HL-60 (cell line): Measurements from ENCODE around the gene SYN1.

Experiments used
- TF ChIP-seq, protein P1 (sequence below): IDR thresholded peaks from one replicate; pipeline ENCODE4 v1.5.1; 2011; ENCODE audit warnings: low read length, control low read depth, inconsistent platforms; ENCODE audit not compliant: insufficient read depth
- TF ChIP-seq, protein P2 (sequence below): IDR thresholded peaks from 2 replicates; pipeline ENCODE4 v1.6.1; 2012; ENCODE audit warnings: low read depth; ENCODE audit not compliant: insufficient replicate concordance

DNA sequence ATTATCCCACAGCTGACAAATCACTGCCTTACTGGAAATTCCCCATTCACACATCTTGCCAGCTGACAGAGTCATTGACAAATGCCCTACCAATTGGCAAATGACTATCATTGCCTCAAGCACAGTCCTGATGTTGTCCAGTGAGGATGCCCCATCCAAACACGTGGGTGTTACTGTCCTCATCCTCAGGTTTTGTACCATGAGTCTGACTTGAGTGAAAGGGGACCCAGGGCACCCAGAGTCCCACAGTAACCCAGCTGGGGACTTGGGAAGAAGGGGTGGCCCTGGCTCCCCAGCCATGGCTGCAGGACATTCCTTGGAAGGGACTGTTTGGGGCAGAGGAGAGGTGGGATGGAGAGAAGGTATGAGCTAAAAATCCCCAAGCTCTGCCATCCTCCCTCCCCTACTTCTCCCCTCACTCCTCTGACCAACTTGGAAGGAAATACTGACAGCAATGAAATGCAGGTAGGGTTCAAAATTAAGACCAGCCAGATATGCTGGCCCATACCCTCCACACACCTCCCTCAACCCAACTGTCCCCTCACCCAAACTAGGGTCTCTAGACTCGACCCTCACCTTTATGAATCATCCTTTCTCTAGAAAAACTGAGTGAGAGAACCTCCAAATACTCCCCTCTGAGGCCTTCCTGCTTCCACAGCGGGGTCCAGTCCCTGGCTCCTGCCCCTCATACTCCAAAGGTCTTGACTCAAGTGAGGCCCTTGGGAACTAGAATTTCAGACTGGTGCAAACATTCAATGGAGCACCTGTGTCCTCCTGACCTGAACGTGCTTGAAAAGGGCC is 32.4 kb downstream of the SYN1 start:
- TF ChIP-seq, protein P1, sequence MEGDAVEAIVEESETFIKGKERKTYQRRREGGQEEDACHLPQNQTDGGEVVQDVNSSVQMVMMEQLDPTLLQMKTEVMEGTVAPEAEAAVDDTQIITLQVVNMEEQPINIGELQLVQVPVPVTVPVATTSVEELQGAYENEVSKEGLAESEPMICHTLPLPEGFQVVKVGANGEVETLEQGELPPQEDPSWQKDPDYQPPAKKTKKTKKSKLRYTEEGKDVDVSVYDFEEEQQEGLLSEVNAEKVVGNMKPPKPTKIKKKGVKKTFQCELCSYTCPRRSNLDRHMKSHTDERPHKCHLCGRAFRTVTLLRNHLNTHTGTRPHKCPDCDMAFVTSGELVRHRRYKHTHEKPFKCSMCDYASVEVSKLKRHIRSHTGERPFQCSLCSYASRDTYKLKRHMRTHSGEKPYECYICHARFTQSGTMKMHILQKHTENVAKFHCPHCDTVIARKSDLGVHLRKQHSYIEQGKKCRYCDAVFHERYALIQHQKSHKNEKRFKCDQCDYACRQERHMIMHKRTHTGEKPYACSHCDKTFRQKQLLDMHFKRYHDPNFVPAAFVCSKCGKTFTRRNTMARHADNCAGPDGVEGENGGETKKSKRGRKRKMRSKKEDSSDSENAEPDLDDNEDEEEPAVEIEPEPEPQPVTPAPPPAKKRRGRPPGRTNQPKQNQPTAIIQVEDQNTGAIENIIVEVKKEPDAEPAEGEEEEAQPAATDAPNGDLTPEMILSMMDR = no peak
- TF ChIP-seq, protein P2, sequence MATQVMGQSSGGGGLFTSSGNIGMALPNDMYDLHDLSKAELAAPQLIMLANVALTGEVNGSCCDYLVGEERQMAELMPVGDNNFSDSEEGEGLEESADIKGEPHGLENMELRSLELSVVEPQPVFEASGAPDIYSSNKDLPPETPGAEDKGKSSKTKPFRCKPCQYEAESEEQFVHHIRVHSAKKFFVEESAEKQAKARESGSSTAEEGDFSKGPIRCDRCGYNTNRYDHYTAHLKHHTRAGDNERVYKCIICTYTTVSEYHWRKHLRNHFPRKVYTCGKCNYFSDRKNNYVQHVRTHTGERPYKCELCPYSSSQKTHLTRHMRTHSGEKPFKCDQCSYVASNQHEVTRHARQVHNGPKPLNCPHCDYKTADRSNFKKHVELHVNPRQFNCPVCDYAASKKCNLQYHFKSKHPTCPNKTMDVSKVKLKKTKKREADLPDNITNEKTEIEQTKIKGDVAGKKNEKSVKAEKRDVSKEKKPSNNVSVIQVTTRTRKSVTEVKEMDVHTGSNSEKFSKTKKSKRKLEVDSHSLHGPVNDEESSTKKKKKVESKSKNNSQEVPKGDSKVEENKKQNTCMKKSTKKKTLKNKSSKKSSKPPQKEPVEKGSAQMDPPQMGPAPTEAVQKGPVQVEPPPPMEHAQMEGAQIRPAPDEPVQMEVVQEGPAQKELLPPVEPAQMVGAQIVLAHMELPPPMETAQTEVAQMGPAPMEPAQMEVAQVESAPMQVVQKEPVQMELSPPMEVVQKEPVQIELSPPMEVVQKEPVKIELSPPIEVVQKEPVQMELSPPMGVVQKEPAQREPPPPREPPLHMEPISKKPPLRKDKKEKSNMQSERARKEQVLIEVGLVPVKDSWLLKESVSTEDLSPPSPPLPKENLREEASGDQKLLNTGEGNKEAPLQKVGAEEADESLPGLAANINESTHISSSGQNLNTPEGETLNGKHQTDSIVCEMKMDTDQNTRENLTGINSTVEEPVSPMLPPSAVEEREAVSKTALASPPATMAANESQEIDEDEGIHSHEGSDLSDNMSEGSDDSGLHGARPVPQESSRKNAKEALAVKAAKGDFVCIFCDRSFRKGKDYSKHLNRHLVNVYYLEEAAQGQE = no peak
